GM19351 (cell line): ENCODE data around the gene CXCL14.

Experiments used
- ATAC-seq: cut with Tn5 transposase; IDR thresholded peaks from one replicate; pipeline ENCODE4 v1.9.1; 2021; ENCODE audit warnings: mild to moderate bottlenecking, moderate library complexity; ENCODE audit not compliant: unreplicated experiment

The CXCL14 gene, protein sequence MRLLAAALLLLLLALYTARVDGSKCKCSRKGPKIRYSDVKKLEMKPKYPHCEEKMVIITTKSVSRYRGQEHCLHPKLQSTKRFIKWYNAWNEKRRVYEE

DNA sequence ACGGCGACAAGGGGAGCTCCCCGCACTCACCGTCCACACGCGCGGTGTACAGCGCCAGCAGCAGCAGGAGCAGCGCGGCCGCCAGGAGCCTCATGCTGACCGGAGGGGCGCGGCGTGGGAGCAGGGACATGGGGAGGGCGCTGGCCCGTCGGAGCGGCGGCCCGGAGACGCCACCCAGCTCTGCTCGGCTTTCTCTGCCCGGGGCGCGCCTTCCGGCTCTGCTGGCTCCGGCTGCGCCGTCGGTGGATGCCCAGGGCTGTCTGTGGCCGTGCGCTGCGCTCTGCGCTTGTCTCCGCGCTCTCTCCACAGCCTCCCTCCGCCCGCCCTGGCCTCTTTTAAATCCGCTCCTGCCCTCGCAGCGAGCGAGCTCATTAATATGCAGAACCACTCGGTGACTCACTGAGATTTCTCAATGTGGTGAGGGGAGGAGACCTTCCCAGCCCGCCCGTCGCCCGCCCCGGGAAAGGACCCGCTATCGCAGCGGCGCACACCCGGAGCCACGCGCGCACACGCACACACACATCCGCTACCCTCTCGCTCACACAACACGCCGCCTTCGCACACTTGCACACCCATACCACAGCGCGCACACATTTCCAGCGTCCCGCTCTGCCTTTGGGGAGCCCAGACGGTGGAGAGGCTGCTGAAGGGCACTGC, at the start of gene CXCL14:
Gene CXCL14 (minus strand): TSS at position 307 of the 657 bp plus-strand sequence. CDS start 213 bp downstream, at position 94.
- no peak for ATAC-seq

DNA sequence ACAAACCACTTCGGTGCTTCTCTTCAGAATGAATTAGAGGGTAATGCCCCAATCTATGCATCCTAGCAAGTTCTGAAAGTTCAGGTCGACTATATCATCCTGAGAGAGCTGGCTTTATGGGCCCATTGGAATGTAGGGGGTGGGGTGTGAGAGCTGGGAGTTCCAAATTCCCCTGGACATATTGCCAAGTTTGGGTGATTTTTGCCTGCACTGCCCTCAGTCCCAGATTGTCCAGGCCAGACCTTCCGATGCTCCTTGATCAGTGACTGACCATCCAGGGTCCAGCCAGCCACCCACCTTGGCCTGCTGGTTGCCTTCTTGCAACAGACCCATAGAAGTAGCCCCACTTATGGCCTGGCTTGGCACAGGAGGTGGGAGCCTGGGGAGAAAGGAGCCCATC, 47.8 kb upstream of the CXCL14 start:
- ATAC-seq: no peak

DNA sequence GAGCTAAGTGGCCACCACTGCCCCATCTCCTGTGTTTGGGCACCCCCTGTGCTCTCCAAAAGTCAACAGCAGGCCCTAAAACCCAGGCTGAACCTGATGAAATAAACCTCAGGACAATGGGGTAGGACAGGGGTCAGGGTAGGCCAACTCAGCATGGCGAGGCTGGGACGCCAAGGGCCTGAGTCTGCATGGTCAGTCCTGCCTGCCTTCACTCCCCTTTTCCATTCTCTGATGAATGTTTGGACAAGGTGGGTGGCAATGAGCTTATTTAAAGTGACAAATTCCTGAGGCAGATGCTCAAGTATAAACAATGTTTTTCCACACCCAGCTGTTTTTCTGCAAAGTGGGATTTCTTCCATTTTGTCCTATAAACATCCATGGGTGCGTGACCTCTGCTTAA, 47.2 kb upstream of the CXCL14 start:
- ATAC-seq: no peak

DNA sequence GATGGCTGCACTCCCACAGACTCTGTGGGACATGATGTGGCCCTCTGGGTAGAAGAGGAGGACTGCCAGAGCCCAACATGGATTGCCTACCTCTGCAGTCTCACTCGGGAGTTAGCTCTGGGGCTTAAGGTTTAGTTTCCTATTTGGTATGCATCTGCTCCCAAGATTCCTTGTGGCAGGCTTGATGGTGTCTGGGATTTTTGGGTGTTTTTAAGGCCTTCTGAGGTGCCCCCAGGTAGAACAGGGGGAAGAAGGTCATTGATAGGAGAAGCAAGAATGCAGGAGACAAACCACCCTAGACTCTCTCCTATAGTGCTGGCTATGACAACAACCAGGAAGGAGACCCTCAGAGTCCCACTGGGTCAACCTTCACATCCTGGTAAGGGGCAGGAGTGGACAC, 46.7 kb upstream of the CXCL14 start:
- no peak for ATAC-seq

DNA sequence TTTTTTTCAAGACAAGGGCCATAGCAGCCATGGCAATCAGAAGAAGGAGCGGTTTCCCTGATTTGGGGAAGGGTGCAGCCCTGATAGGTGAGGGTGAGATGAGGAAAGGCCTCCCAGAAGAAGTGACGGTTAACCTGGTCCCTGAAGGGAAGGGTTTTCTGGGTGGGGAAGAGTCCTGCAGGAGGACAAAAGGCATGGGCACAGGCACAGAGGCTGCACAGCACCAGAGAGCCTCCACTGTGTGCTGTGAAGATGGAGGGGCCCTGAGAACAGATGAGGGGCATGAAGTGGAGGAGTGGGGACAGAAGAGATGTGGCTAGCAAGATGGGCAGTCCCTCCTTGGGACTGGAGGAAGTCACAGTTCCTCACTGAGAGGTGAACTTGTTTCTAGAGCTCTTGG, 46.3 kb upstream of the CXCL14 start:
- ATAC-seq: no peak

DNA sequence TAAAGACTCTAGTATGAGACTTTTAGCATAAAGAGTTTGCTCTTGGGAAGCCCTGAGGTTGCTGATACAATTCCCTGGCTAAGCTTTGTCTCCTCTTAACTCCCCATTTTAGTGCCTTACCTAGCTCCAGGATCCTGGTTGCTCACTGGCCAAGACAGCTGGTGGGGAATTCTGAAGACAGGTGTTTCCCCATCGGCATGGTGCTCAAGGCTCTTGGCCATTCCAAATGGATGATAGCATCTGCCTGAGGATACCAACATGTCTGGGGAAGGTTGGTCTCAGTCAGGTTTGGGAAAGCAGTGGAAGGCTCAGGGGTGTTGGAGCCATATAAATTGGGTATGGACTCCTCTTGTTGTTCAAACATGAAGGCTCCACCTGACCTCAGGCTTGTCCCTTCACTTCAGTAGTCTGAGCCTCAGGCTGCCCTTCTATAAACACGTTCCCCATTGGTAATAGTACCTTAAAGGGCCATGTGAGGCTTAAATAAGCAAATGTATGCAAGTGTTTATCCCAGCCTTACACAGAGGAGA, 44.5 kb upstream of the CXCL14 start:
- no peak for ATAC-seq

DNA sequence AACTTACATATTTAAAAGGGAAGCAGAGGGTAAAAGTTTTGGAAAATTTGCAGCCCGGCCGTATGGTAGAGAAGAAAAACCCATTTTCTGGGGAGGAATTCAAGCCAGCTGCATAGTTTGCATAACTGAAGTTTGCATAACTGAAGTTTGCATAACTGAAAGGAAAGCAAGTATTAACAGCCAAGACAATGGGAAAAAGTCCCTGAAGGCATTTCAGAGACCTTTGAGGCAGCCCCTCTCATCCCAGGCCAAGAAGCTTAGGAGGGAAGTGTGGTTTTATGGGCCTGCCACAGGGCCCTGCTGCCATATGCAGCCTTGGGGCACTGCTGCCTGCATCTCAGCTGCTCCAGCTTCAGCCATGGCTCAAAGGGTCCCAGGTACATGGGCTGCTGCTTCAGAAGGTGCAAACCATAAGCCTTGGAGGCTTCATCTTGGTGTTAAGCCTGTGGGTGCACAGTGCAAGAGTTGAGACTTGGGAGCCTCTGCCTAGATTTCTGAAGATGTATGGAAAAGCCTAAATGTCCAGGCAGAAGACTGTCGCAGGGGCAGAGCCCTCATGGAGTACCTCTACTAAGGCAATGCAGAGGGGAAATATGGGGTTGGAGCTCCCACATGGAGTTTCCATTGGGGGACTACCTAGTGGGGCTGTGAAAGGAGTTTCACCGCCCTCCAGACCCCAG, 36.9 kb upstream of the CXCL14 start:
- no peak for ATAC-seq

DNA sequence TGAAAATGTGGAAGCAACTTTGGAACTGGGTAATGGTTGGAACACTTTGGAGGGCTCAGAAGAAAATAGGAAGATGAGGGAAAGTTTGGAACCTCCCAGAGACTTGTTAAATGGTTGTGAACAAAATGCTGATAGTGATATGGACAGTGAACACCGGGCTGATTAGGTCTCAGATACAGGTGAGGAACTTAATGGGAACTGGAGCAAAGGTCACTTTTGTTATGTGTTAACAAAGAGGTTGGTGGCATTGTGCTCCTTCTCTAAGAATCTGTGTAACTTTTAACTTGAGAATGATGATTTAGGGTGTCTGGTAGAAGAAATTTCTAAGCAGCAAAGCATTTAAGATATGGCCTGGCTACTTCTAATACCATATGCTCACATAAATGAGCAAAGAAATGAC, 36.4 kb upstream of the CXCL14 start:
- no peak for ATAC-seq

DNA sequence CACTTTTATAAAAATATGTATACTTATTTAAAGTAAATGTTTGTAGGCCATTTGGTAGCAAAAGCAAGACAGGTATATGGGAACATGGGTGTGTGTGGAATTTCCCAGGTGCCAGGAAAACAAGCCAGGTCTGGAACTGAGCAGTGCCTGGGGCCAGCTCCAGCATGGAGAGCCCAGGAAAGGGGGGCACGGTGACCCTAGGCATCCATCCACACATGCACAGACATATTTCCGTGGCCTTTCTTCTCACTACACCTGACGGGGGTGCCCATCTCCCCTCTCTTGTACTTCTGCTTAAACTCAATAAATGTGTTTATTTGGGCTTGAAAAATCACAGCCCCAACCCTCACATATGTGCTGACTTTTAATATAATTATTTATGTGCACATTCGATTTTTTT, 31.2 kb upstream of the CXCL14 start:
- no peak for ATAC-seq

DNA sequence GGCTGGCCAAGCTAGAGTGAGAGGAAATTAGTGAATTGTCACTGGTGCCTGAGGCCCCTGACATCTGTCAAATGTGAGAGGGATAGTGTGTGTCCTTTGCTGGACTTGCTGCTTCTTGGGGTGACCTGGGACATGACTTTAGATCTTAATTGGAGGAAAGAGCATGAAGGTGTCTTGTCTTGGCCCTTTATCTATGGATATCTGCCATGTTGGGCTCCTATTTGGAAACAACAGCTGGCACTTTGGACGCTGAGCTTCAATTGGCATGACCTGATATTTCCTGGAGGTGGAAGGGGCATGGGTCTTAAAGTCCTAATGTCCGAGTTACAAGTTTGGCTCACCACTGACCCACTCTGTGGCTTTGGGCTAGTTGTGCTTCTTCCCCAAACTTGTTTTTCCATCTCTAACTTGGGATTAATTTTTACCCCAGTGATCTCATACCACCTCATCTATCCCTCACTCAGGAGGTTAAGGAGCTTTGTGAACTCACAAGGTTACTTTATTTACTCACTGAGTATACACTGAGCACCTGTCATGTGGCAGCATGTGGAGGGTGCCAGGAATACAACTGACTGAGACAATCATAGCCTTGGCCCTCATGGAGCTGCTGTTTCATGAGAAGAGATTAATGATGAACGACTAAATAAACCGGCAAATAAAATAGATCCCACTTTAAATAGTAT, 30.1 kb upstream of the CXCL14 start:
- no peak for ATAC-seq

DNA sequence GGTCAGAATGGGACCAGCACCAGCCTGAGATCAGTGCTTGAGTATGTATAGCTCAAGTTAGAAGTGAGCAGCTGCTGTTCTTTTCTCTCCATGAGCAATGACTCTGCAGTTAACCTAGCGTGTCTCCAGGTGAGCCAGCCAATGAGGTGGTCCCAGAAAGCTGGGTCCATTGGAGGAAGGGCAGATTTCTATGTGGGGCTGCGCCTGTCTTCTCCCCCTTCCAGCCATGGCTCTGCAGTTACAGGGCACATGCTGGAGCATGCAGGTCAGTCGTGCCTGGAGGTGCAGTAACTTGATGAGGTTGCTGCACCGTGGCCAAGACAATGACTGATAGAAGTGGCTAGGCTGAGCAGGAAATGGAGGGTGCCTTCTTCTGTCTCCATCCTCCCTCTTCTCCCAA, 29.6 kb upstream of the CXCL14 start:
- no peak for ATAC-seq

DNA sequence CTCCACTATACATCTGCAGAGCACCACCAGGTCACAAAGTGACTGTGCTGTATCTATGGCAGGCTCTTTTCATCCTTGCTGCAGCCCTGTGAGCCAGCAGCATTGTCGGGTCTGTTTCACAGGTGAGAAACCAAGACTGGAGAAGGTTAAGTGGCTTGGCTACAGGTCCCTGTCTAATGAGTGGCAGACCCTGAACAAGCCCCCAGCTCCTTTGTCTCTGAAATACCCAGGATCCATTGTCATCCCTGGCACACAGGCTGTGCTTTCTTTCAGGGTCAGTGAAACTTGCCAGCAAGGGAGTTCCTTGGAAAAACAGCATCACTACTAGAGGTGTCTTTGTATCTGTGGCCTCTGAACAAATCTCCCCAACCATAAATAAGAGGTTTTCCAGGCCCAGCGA, 27.6 kb upstream of the CXCL14 start:
- ATAC-seq: no peak

DNA sequence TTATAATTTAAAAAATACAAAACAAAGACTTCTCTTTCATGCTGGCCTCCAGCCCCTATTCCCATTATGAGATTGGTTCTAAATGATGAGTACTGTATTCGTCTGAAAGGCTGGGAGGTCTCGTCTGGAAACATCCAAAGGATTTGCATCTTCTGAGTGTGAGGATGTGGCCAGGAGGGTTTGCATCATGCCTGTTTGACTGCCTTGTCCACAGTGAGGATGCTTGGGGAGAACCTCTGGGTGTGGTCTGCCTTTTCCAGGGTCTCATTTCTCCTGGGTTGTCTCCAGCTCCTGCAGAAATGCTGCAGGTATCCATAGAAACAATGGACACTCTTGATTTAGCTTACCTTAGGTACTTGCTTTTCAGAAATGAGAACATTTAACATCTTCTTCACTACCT, 26.4 kb upstream of the CXCL14 start:
- no peak for ATAC-seq

DNA sequence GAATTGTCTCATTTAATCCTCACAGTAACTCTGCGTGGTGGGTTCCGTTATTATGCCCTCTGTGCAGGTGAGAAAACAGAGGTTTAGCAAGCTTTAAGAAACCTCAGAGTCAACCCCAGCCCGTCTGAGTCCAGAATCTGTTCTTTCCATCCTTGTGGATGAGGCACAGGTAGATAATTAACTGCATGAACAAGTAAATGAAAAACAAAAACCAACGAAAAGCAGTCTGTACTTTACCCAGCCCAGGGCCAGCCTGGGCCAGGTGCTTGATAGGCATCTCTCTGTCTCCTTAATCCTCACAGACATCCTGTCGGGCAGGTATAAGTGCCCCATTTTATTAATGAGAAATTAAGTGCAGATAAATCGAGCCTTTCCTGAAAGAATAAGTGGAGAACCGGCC, 25.3 kb upstream of the CXCL14 start:
- no peak for ATAC-seq

DNA sequence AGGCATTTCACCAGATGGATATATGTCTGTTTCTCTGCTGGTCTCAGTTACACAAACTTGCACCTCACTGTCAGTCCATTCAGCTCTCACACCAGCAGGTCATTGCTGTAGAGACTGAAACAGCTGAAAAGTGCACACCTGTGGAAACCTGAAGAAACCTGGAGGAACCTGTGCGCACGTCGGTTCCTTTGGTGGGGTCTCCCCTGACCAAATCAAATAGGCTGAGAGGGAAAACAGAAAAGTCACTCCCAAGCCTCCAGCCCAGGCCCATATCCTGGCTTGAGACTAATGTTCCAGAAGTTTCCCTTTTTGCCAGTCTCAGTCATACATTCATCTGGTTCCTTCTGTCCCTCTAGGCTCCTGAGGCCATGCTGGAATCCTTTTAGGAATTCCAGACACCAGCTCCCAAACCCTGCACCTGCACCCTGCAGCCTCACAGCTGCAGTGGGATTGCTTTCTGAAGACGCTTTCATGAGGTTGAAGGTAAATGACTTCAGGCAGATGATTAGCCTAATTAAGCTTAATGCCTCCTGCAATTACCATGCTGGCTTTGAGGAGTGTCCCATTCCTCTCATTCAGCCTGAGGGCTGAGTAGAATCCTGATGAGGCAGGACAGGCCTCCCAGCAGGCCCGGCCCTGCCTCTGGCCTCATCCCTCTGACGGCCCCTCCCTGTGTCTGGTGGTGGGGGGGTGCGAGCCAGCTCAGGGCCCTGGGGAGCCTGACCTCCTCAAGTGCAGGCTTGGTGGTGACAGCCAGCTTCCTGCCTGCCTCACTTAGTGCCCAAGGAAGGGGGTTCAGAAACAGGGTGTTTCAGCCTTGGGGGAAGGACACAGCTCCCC, 24.3 kb upstream of the CXCL14 start:
- ATAC-seq: no peak

DNA sequence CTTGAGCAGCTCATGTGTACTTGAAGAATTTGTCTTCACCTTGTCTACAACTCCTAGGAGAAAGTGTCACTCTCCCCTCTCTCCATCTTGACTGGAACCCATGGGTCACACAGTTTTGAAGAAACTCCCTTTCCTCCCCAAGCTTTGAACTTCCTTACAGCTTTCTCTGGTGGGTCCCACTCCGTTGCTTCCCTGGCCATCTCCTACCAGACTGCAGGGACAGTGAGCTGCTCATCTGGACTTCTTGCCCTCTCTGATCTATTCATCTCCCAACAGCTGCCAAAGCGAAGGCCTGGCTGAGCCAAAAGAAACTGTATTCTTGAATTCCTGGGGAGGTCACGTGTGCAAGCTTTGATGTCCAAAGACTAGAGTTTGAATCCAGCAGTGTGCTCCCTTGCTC, 22.7 kb upstream of the CXCL14 start:
- no peak for ATAC-seq

DNA sequence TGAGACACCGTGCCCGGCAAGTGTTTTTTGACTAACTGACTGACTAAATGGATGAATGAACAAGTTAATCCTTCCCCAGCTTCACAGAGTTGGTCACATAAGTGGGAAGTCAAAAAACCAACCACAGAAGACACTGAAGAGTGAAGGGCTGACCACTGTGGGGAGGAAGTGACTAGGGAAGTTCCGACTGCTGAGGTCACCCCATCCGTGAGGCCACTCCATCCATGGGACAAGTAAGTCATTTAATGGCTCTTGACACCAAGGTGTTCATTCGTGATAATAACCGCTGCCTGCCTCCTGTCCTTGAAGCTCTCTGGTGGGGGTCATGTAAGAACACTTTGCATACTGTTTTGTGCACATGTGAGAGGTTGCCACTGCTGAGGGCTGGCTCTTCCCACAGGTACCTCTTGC, 22.2 kb upstream of the CXCL14 start:
- no peak for ATAC-seq

DNA sequence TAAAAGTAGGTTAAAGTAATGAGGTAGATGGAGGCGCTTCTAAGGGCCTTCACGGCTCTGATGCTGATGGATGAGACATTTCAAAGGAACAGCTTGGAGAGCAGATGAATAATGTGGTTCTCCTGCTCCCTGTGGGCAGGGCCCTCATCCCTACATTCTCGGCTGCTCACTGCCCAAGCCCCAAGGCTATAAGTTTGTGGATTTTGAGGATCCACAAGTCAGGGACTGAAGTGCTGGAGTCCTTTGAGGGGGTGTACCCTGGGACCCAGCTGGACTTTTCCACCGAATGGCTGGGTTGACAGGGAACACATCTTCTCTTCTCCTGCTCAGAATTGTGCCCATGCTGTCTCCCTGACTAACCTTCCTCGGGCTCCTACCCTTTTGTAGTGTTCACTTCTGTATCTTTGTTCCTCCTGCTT, 21.4 kb upstream of the CXCL14 start:
- no peak for ATAC-seq

DNA sequence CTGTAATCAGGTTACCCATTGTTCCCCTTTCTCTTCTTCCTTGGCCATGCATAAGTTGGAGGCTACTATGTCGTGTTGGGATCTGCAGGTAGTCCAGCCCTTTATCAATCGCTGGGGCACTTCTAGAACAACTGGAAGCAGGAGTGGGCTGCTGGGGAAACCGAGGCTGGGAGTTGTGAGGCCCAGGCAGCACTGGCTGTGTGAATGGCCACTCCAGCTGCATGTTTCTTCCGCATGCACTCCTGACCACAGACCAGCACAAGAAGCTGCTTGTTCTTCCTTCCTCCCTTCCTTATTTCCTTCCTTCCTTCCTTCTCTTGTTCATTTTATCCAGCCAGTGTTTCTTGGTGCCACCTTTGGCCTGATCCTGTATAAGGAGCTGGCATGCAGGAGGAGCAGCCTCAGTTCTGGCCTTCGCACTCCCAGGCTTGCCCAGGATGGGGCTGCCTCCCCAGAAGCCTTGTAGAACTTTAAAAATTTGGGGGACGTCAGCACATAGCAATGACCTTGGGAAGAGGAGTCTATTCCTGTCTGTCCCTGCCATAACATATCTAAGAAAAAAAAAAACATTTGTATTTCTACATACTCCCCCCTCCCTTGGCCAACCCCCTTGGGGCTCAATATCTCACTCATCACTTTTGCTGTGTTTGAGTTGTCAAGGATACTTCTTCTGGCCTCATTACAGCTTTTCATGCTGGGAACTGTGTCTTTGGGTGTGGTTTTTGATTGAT, 20.8 kb upstream of the CXCL14 start:
- no peak for ATAC-seq

DNA sequence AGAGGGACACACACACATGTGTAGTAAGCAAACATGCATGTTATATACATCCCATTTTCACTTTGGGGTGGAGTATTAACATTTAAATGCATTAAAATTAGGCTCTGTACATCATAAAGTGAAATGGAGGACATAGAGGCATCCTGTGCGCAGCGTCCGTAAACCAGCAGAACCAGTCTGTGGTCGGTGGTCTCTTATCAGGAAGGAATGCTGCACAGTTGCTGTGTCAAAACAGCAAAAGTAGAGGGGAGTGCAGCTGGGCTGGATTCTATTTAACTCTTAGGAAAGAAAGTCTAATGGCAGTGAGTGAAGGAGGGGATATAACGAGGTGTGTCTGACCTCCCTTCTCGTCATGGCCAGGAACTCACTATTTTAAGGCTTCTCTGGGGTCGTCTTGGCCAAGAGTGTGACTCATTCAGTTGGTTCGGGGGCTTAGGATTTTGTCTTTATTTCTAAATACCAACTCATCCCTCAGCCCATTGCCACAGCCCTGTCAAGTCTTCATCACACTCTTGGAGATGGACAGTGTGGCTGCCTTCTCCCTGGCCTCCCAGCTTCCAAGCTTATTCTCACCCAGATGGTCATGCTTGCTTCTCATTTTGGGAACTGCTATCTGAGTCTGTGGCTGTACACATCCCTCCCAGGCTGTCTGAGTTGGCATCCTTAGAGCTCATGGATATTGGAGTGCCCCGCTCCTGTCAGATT, 20.1 kb upstream of the CXCL14 start:
- no peak for ATAC-seq
